HCT116 (cell line): Measurements from ENCODE around the gene MICAL3. TPM values are rescaled to one million over a fixed set of nuclear protein-coding genes. Genes with fewer than 3 reads are reported as not detected.

Source experiments
- ATAC-seq: fragments of 200-7000 bp; cut with Tn5 transposase; 2 replicates; pipeline ENCODE4 v1.9.1; 2020; ENCODE audit warnings: mild to moderate bottlenecking, moderate library complexity
- BruUV-seq: library from RNA; stranded (reverse); fragments of 400-500 nt; replicated peaks from 2 replicates; lab custom pipeline; 2021; lab: Mats Ljungman, UMichigan
- CTCF ChIA-PET: fragments of 300-600 bp; sonication (Branson Sonifier 250); formaldehyde crosslinking; loops from one replicate; lab custom pipeline; 2021; ENCODE audit warnings: antibody characterized with exemption; lab: Charles Lee
- POLR2A ChIA-PET: fragments of 300-600, 350-600 bp; sonication (Branson Sonifier 250); formaldehyde crosslinking; loops from one replicate; lab custom pipeline; 2021; ENCODE audit warnings: antibody characterized with exemption; lab: Charles Lee
- RAD21 ChIA-PET, 2 experiments: fragments of 300-600 bp; sonication (Branson Sonifier 250); formaldehyde crosslinking; loops; one replicate each; lab custom pipeline; 2023; ENCODE audit warnings: low total read pairs in 2 of 2; ENCODE audit not compliant: uncharacterized antibody in 2 of 2, unreplicated experiment in 2 of 2, low non-redundant PET in 1 of 2; lab: Charles Lee
- DNase-seq: peaks from one replicate; pipeline ENCODE4 v3.0.0-alpha.2; 2010; ENCODE audit warnings: low read depth, low spot score
- H2AFZ ChIP-seq: fragments of 200-600 bp; shearing (Covaris generic), sonication (generic); 2 replicates; pipeline ENCODE4 v1.6.1; 2017; ENCODE audit warnings: low read depth, mixed run types, mixed read lengths, antibody characterized with exemption, low read length; ENCODE audit not compliant: poor library complexity, severe bottlenecking
- H3K27ac ChIP-seq: 2 replicates; pipeline ENCODE4 v1.5.1; 2012; ENCODE audit warnings: low read depth, low read length
- H3K27me3 ChIP-seq: fragments of 200-600 bp; sonication (generic); 2 replicates; pipeline ENCODE4 v1.6.1; 2016; ENCODE audit warnings: mixed run types, low read length, mixed read lengths; ENCODE audit not compliant: insufficient read depth
- H3K36me3 ChIP-seq, 2 experiments: fragments of 200-500 bp in 1 of 2; fragments of 200-600 bp in 1 of 2; sonication (Bioruptor generic) in 1 of 2; sonication (generic) in 1 of 2; 2 replicates each; pipeline versions ENCODE4 v1.5.1 to v1.6.1; 2014 to 2016; ENCODE audit warnings: low read length in 2 of 2, inconsistent platforms in 1 of 2, mixed read lengths in 1 of 2, mixed run types in 1 of 2; ENCODE audit not compliant: insufficient read depth in 2 of 2, control insufficient read depth in 1 of 2
- H3K4me1 ChIP-seq, 2 experiments: fragments of 200-600 bp in 1 of 2; sonication (generic) in 1 of 2; 2 replicates each; pipeline versions ENCODE4 v1.5.1 to v1.6.1; 2012 to 2017; ENCODE audit warnings: low read length in 2 of 2, inconsistent platforms in 1 of 2, mild to moderate bottlenecking in 1 of 2, mixed read lengths in 1 of 2, mixed run types in 1 of 2, moderate library complexity in 1 of 2; ENCODE audit not compliant: insufficient read depth in 2 of 2, control insufficient read depth in 1 of 2
- H3K4me2 ChIP-seq: fragments of 200-600 bp; sonication (generic); 2 replicates; pipeline ENCODE4 v1.6.1; 2017; ENCODE audit warnings: mixed run types, low read length, mixed read lengths
- H3K4me3 ChIP-seq, 2 experiments: fragments of 200-600 bp in 1 of 2; sonication (generic) in 1 of 2; replicated peaks in 1 of 2; 2 replicates each; pipeline ENCODE4 v1.5.1; 2011 to 2016; ENCODE audit warnings: low read length in 2 of 2, control low read depth in 1 of 2, low read depth in 1 of 2, mild to moderate bottlenecking in 1 of 2, mixed read lengths in 1 of 2, mixed run types in 1 of 2
- H3K79me2 ChIP-seq: fragments of 200-600 bp; sonication (generic); 2 replicates; pipeline ENCODE4 v1.6.1; 2017; ENCODE audit warnings: mild to moderate bottlenecking, mixed run types, low read length, moderate library complexity, mixed read lengths; ENCODE audit not compliant: insufficient read depth
- H3K9ac ChIP-seq: fragments of 200-600 bp; sonication (generic); 2 replicates; pipeline ENCODE4 v1.6.1; 2016; ENCODE audit warnings: low read length, mixed read lengths
- H3K9me2 ChIP-seq: fragments of 200-600 bp; sonication (generic), shearing (Covaris generic); 2 replicates; pipeline ENCODE4 v1.6.1; 2017; ENCODE audit warnings: mixed run types, mild to moderate bottlenecking, moderate library complexity; ENCODE audit not compliant: insufficient read depth
- H3K9me3 ChIP-seq, 2 experiments: fragments of 200-500 bp in 1 of 2; fragments of 200-600 bp in 1 of 2; sonication (Bioruptor generic) in 1 of 2; sonication (generic) in 1 of 2; 2 replicates each; pipeline ENCODE4 v1.6.1; 2014 to 2017; ENCODE audit warnings: low read length in 2 of 2, mixed read lengths in 2 of 2, inconsistent platforms in 1 of 2, low read depth in 1 of 2, mild to moderate bottlenecking in 1 of 2, mixed run types in 1 of 2, moderate library complexity in 1 of 2; ENCODE audit not compliant: control insufficient read depth in 1 of 2, insufficient read depth in 1 of 2
- H4K20me1 ChIP-seq: fragments of 200-600 bp; sonication (generic), shearing (Covaris generic); 2 replicates; pipeline ENCODE4 v1.6.1; 2017; ENCODE audit warnings: mixed run types, mild to moderate bottlenecking, moderate library complexity; ENCODE audit not compliant: insufficient read depth
- EZH2phosphoT487 ChIP-seq: fragments of 200-600 bp; IDR thresholded peaks from 2 replicates; pipeline ENCODE4 v1.6.1; 2018; ENCODE audit warnings: antibody characterized with exemption, borderline replicate concordance
- JUND ChIP-seq: IDR thresholded peaks from 2 replicates; pipeline ENCODE4 v1.6.1; 2012
- RAD21 ChIP-seq: IDR thresholded peaks from 2 replicates; pipeline ENCODE4 v1.6.1; 2012; ENCODE audit warnings: low read depth, mild to moderate bottlenecking
- SIN3A ChIP-seq: IDR thresholded peaks from 2 replicates; pipeline ENCODE4 v1.6.1; 2012; ENCODE audit warnings: low read depth
- SRF ChIP-seq: IDR thresholded peaks from 2 replicates; pipeline ENCODE4 v1.6.1; 2012; ENCODE audit warnings: low read depth
- TCF7L2 ChIP-seq: IDR thresholded peaks from 2 replicates; pipeline ENCODE4 v1.7.0; 2011; ENCODE audit warnings: borderline replicate concordance, inconsistent platforms; ENCODE audit not compliant: insufficient read depth, insufficient read length; ENCODE audit errors: extremely low read depth
- ZFX ChIP-seq: fragments of 450-650 bp; IDR thresholded peaks from 2 replicates; pipeline ENCODE4 v1.6.1; 2017
- intact Hi-C: fragments of 100-400 bp; cut with micrococcal nuclease; formaldehyde crosslinking; loops from 2 replicates; pipeline ENCODE4 v1.10.0; 2022
- total RNA-seq: library from RNA; stranded (reverse); gene quantifications from one replicate; pipeline ENCODE4 v1.2.1, GENCODE V29; 2021; ENCODE audit not compliant: unreplicated experiment

Gene MICAL3
- total RNA-seq, 1 experiment from 2014 or later = 30.8 TPM

- Histone ChIP-seq H3K27ac (no peak overlapping the region), H4K20me1 (no peaks in the 10 kb centered on the region), H3K4me2 (no peak overlapping the region), H3K9ac (no peak overlapping the region), H3K4me1 (no peaks in the 10 kb centered on the region; a peak in 1 of 4 replicates), H3K79me2 (no peaks in the 10 kb centered on the region), H3K36me3 (peaks cover 26 to 39% of the 10 kb centered on the region in 2 experiments; a peak in 3 of 4 replicates), H3K9me2 (no peaks in the 10 kb centered on the region)
- no peak for ATAC-seq
- RAD21 ChIA-PET = no interaction called here
- no peak for TF ChIP-seq SIN3A
- no peak for TF ChIP-seq EZH2phosphoT487
- TF ChIP-seq SRF = no peak
- TF ChIP-seq ZFX = no peak
- TF ChIP-seq, all 23 proteins: peak for 0
- DNase-seq = no peak
- ChIA-PET POLR2A (no interaction called here), CTCF (no interaction called here)
- BruUV-seq = no TSS peak
- intact Hi-C loops = no loop called here
- H2AFZ ChIP-seq = no peak overlapping the region
- H3K9me3 ChIP-seq = no peaks in the 10 kb centered on the region
- H3K27me3 ChIP-seq = no peaks in the 10 kb centered on the region
- H3K4me3 ChIP-seq = no peak overlapping the region
Observed at GRCh38 chr22:17884893-17885292, 139.5 kb downstream of the MICAL3 start.

GRCh38 chr22:17884084-17884483, 140.3 kb downstream of the MICAL3 start:
- no peak overlapping the region for H3K9ac ChIP-seq
- no peak for TF ChIP-seq RAD21
- TF ChIP-seq JUND = no peak
- no peak for TF ChIP-seq TCF7L2
- no peaks in the 10 kb centered on the region for H3K27me3 ChIP-seq
- H3K27ac ChIP-seq = no peak overlapping the region
- no peaks in the 10 kb centered on the region; a peak in 1 of 4 replicates for H3K4me1 ChIP-seq
- H3K36me3 ChIP-seq = peaks cover 24 to 37% of the 10 kb centered on the region in 2 experiments; a peak in 3 of 4 replicates
- H3K79me2 ChIP-seq = no peaks in the 10 kb centered on the region
- no TSS peak for BruUV-seq
- ChIA-PET CTCF (no interaction called here), POLR2A (no interaction called here), RAD21 (no interaction called here)
- ATAC-seq = no peak
- H4K20me1 ChIP-seq = no peaks in the 10 kb centered on the region
- H3K4me3 ChIP-seq = no peak overlapping the region
- intact Hi-C loops = no loop called here
- no peak overlapping the region for H2AFZ ChIP-seq
- no peaks in the 10 kb centered on the region for H3K9me2 ChIP-seq
- no peak for DNase-seq
- H3K9me3 ChIP-seq = no peaks in the 10 kb centered on the region
- H3K4me2 ChIP-seq = no peak overlapping the region
